A549 (cell line): Measurements from ENCODE around the gene FAM193A.

Experiments
- BHLHE40 ChIP-seq: IDR thresholded peaks from 2 replicates; pipeline ENCODE4 v1.6.1; 2012; ENCODE audit warnings: low read depth, low read length, inconsistent platforms
- CHD4 ChIP-seq: fragments of 200-600 bp; sonication (generic); IDR thresholded peaks from 2 replicates; pipeline ENCODE4 v1.6.1; 2016; ENCODE audit warnings: antibody characterized with exemption, mild to moderate bottlenecking, borderline replicate concordance
- CTCF ChIP-seq: fragments of >200 bp; sonication (Bioruptor Twin); formaldehyde crosslinking; IDR thresholded peaks from 3 replicates; pipeline ENCODE4 v1.5.1; 2016
- MAFK ChIP-seq: fragments of 450-650 bp; IDR thresholded peaks from 2 replicates; pipeline ENCODE4 v1.6.1; 2014; ENCODE audit not compliant: partially characterized antibody
- MYC ChIP-seq: IDR thresholded peaks from 2 replicates; pipeline ENCODE4 v1.6.1; 2012; ENCODE audit warnings: mild to moderate bottlenecking, inconsistent platforms, low read length, improper control_type of control experiment, borderline replicate concordance
- POLR2A ChIP-seq: IDR thresholded peaks from 2 replicates; pipeline ENCODE4 v1.6.1; 2012; ENCODE audit warnings: mild to moderate bottlenecking, low read length
- RAD21 ChIP-seq, 2 experiments: fragments of >200 bp in 1 of 2; sonication (Bioruptor Twin) in 1 of 2; formaldehyde crosslinking in 1 of 2; IDR thresholded peaks in 1 of 2; conservative IDR thresholded peaks in 1 of 2; 2 replicates in 1 of 2; 3 replicates in 1 of 2; pipeline ENCODE4 v1.6.1; 2012 to 2018; ENCODE audit warnings: inconsistent platforms in 1 of 2
- RARB ChIP-seq: fragments of 250-450 bp; sonication (Bioruptor Pico); IDR thresholded peaks from 2 replicates; pipeline ENCODE4 v1.8.0; 2021; ENCODE audit warnings: mild to moderate bottlenecking, moderate library complexity
- REST ChIP-seq: fragments of 200-600 bp; sonication (generic); IDR thresholded peaks from 2 replicates; pipeline ENCODE4 v1.6.1; 2016; ENCODE audit warnings: antibody characterized with exemption, mild to moderate bottlenecking, moderate library complexity
- USF2 ChIP-seq: fragments of 450-650 bp; IDR thresholded peaks from 2 replicates; pipeline ENCODE4 v1.6.1; 2014; ENCODE audit warnings: antibody characterized with exemption

DNA sequence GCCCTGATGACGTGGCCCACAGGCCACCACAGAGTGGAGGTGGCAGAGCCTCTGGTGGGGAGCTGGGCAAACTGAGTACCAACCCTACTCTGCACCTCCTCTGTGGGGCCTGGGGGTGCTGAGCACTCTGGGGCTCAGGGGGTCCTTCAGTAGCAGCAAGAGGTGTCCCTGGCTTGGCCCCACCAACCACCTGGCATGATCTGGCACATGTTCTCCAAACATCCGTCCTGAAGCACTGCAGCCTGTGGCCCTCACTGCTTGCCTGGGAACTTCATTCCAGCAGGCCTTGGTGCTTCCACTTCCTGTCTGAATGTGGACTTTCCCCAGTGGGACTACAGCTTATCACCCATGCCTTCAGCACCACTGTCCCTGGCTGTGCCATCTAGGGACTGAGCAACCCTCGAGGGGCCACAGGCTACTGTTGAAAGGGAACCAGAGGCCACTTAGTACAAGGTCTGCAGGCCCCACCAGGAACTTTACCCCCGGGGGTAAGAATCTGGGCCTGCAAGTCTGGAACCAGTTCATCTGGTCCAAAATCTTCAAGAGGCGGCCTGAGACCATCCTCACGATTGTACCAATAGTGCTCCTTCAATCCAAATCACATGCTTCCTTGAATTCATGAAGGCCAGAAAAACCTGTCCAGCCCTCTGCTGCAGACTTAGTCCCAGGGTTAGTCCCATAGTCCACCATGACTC lies 206.5 kb downstream of the FAM193A start:
- TF ChIP-seq MYC: no peak
- TF ChIP-seq CTCF: no peak
- no peak for TF ChIP-seq POLR2A
- no peak for TF ChIP-seq RARB (CRISPR knock-in tag)
- no peak for TF ChIP-seq MAFK
- TF ChIP-seq REST: no peak
- TF ChIP-seq BHLHE40: no peak
- no peak for TF ChIP-seq CHD4
- no peak for TF ChIP-seq USF2
- no peak for TF ChIP-seq RAD21 (conservative IDR thresholded peaks at IDR 0.05 in 1 of 2, IDR thresholded peaks at IDR 0.05 in 1 of 2)
